K562 (cell line): ENCODE measurements around the gene CAPN10. TPM values are rescaled to one million over a fixed set of nuclear protein-coding genes. Genes with fewer than 3 reads are reported as not detected.

Experiments used
- ATAC-seq: fragments of 200-7000 bp; cut with Tn5 transposase; 3 replicates; pipeline ENCODE4 v1.9.1; 2020; ENCODE audit warnings: moderate library complexity
- BruUV-seq: library from RNA; stranded (reverse); fragments of 400-500 nt; replicated peaks from 2 replicates; lab custom pipeline; 2021; lab: Mats Ljungman, UMichigan
- CTCF ChIA-PET: fragments of 300-600 bp; formaldehyde crosslinking; extraction: SDS; loops from one replicate; lab custom pipeline; 2021; ENCODE audit warnings: low intra/inter-chr PET ratio; lab: Yijun Ruan, JAX
- POLR2A ChIA-PET: fragments of 300-600, 350-650 bp; sonication (Branson Sonifier 250); formaldehyde crosslinking; extraction: SDS; loops from one replicate; lab custom pipeline; 2021; ENCODE audit warnings: antibody characterized with exemption, inconsistent platforms; lab: Yijun Ruan, JAX
- DNase-seq, 4 experiments: peaks; one replicate each; pipeline versions ENCODE4 v3.0.0 to v3.0.0-alpha.2; 2011 to 2018; ENCODE audit warnings: low spot score in 3 of 4, mixed read lengths in 3 of 4; ENCODE audit errors: extremely low read depth in 1 of 4
- FAIRE-seq: peaks from 2 replicates; lab custom pipeline; 2011; peaks lifted over from hg19 to GRCh38; lab: Jason Lieb, UNC
- H2AFZ ChIP-seq: 2 replicates; pipeline ENCODE4 v1.6.0; 2011; ENCODE audit warnings: low read depth, low read length, control low read depth, inconsistent platforms
- H3K27ac ChIP-seq: fragments of 200-600 bp; 3 replicates; pipeline ENCODE4 v1.8.0; 2011; ENCODE audit warnings: low read depth, mild to moderate bottlenecking, control low read depth, inconsistent platforms, low read length, moderate library complexity, mixed read lengths; ENCODE audit errors: extremely low read depth
- H3K27me3 ChIP-seq, 2 experiments: fragments of 300-600 bp in 1 of 2; 2 replicates in 1 of 2; 3 replicates in 1 of 2; pipeline versions ENCODE4 v1.6.0 to v1.8.0; 2011; ENCODE audit warnings: inconsistent platforms in 2 of 2, low read length in 2 of 2, mild to moderate bottlenecking in 1 of 2, mixed read lengths in 1 of 2, moderate library complexity in 1 of 2; ENCODE audit not compliant: control insufficient read depth in 2 of 2, insufficient read depth in 2 of 2
- H3K36me3 ChIP-seq: fragments of 300-600 bp; 3 replicates; pipeline ENCODE4 v1.8.0; 2011; ENCODE audit warnings: mild to moderate bottlenecking, low read length, inconsistent platforms; ENCODE audit not compliant: control insufficient read depth, insufficient read depth
- H3K4me1 ChIP-seq, 2 experiments: fragments of 200-600 bp in 1 of 2; replicated peaks in 1 of 2; 2 replicates in 1 of 2; 3 replicates in 1 of 2; pipeline versions ENCODE4 v1.5.1 to v1.8.0; 2011; ENCODE audit warnings: inconsistent platforms in 2 of 2, low read length in 2 of 2, mild to moderate bottlenecking in 1 of 2, mixed read lengths in 1 of 2, moderate library complexity in 1 of 2; ENCODE audit not compliant: control insufficient read depth in 2 of 2, insufficient read depth in 2 of 2
- H3K4me2 ChIP-seq: 2 replicates; pipeline ENCODE4 v1.6.1; 2011; ENCODE audit warnings: low read length, control low read depth, inconsistent platforms, mixed read lengths; ENCODE audit not compliant: insufficient read depth
- H3K4me3 ChIP-seq: fragments of 200-600 bp; sonication (generic), shearing (Covaris generic); 2 replicates; pipeline ENCODE4 v1.5.1; 2016; ENCODE audit warnings: control low read depth, inconsistent platforms
- H3K79me2 ChIP-seq: fragments of 200-600 bp; 3 replicates; pipeline ENCODE4 v1.8.0; 2011; ENCODE audit warnings: low read length, inconsistent platforms; ENCODE audit not compliant: control insufficient read depth, insufficient read depth
- H3K9ac ChIP-seq, 2 experiments: 2 replicates each; pipeline versions ENCODE4 v1.6.0 to v1.6.1; 2011; ENCODE audit warnings: low read depth in 2 of 2, low read length in 2 of 2, control low read depth in 1 of 2, inconsistent platforms in 1 of 2, mild to moderate bottlenecking in 1 of 2, mixed read lengths in 1 of 2; ENCODE audit not compliant: insufficient read depth in 1 of 2
- H3K9me1 ChIP-seq: one replicate; pipeline ENCODE4 v1.6.0; 2011; ENCODE audit warnings: inconsistent platforms, mild to moderate bottlenecking, low read length, moderate library complexity; ENCODE audit not compliant: control insufficient read depth, insufficient read depth
- H3K9me3 ChIP-seq: replicated peaks from 2 replicates; pipeline ENCODE4 v1.5.1; 2011; ENCODE audit warnings: low read depth, low read length, inconsistent platforms; ENCODE audit not compliant: control insufficient read depth, insufficient read depth
- H4K20me1 ChIP-seq: replicated peaks from 2 replicates; pipeline ENCODE4 v1.6.1; 2011; ENCODE audit warnings: low read length, inconsistent platforms, mixed read lengths; ENCODE audit not compliant: control insufficient read depth, insufficient read depth
- MIER1 ChIP-seq: fragments of 450-650 bp; IDR thresholded peaks from 2 replicates; pipeline ENCODE4 v1.6.1; 2016; ENCODE audit warnings: antibody characterized with exemption, mild to moderate bottlenecking, low read depth
- POLR2G ChIP-seq: fragments of 200-400 bp; formaldehyde crosslinking; IDR thresholded peaks from 2 replicates; pipeline ENCODE4 v1.6.1; 2017; ENCODE audit warnings: low read depth, mild to moderate bottlenecking, antibody characterized with exemption, low read length, moderate library complexity
- TCFL5 ChIP-seq: fragments of 250-450 bp; sonication (Bioruptor Pico); conservative IDR thresholded peaks from 2 replicates; pipeline ENCODE4 v1.6.1; 2021; ENCODE audit warnings: mild to moderate bottlenecking, moderate library complexity, matching md5 sums
- ZBTB33 ChIP-seq: sonication (generic); formaldehyde crosslinking; IDR thresholded peaks from 2 replicates; pipeline ENCODE4 v1.8.1; 2023; ENCODE audit warnings: mild to moderate bottlenecking, missing genetic modification reagents
- WGBS: fragments of 100-300 bp; shearing (Covaris generic); methylation state at CpG from one replicate; pipeline ENCODE4 v1.1.6; 2016; ENCODE audit warnings: low coverage, mixed read lengths; ENCODE audit not compliant: insufficient coverage; ENCODE audit errors: missing lambda C conversion rate; 5-methylcytosine and 5-hydroxymethylcytosine counted together
- in situ Hi-C: fragments of 300-500 bp; cut with MboI; formaldehyde crosslinking; loops from 4 replicates; pipeline ENCODE4 v1.15.0; 2018; ENCODE audit warnings: inconsistent platforms, mixed read lengths
- intact Hi-C: fragments of 100-400 bp; cut with micrococcal nuclease; formaldehyde crosslinking; loops from 2 replicates; pipeline ENCODE4 v1.14.2; 2022
- polyA plus RNA-seq, 8 experiments: library from polyadenylated mRNA; depleted of rRNA in 4 of 8; stranded (reverse) in 5 of 8; unstranded in 3 of 8; fragments of >200 nt; fragmentation: Nextera tagmentation in 2 of 8; fragmentation: Illumina TruSeq in 1 of 8; extraction: Ambion mirVana in 2 of 8; extraction: Trizol in 1 of 8; gene quantifications; 2 replicates each; pipeline versions ENCODE4 v1.2.1 to v1.2.3, GENCODE V29; 2011 to 2014; ENCODE audit warnings: inconsistent platforms in 1 of 8, missing spikeins in 1 of 8
- total RNA-seq, 7 experiments: library from RNA; depleted of rRNA in 6 of 7; stranded (reverse); fragments of >200 nt in 6 of 7; fragmentation: Illumina TruSeq in 2 of 7; extraction: Trizol in 2 of 7; gene quantifications; 2 replicates each; pipeline versions ENCODE4 v1.2.1 to v1.2.3, GENCODE V29; 2011 to 2021; ENCODE audit warnings: low replicate concordance in 1 of 7

Gene CAPN10
- total and polyA plus RNA-seq, 9 of the 15 experiments (the other 6 are each of a cell fraction or from before 2014, with no cell fraction given) = 0.08 to 26.1 (median 8.4) TPM

- Histone ChIP-seq H3K4me2 (no peak overlapping the region), H3K9me1 (no peaks in the 10 kb centered on the region), H3K36me3 (peaks cover 41% of the 10 kb centered on the region), H2AFZ (no peak overlapping the region), H3K27ac (no peak overlapping the region), H3K9ac (no peak overlapping the region), H3K4me1 (peaks cover 9 to 34% of the 10 kb centered on the region in 2 experiments; a peak in 4 of 5 replicates), H3K79me2 (peaks cover 62% of the 10 kb centered on the region), H3K4me3 (no peak overlapping the region), H3K27me3 (no peaks in the 10 kb centered on the region), H3K9me3 (peaks cover 1% of the 10 kb centered on the region; the same call in 1 of the 2 replicates), H4K20me1 (no peaks in the 10 kb centered on the region)
- in situ Hi-C loops = no loop called here
- CTCF ChIA-PET = no interaction called here
- no peak for ATAC-seq
- TF ChIP-seq POLR2G (peak; percentile 37; the same call in 1 of the 2 replicates), TCFL5 (CRISPR knock-in tag) (no peak)
- WGBS = over 99% methylated on average over 12 of the region's 51 CpGs
- no peak for DNase-seq
- BruUV-seq = no TSS peak
- intact Hi-C loops = no loop called here
- no peak for FAIRE-seq
- POLR2A ChIA-PET = interaction anchor here (0.6 kb wide), 2 partner anchors 38 to 49 kb away, joined by 3 read pairs; no protein-coding TSS in a partner anchor
These were observed 29.3 kb upstream of the CAPN10 start for GRCh38 chr2:240557101-240557751.

GRCh38 chr2:240557808-240558207 is 28.7 kb upstream of the CAPN10 start, which contains the start of gene ANKMY1:
Gene ANKMY1, minus strand, starts transcription at chr2:240557988. Its CDS starts 653 bp downstream, at chr2:240557335.
- TF ChIP-seq ZBTB33 (peak; percentile 54; the same call in 1 of the 2 replicates), MIER1 (no peak)
- Histone ChIP-seq H3K36me3 (peaks cover 41% of the 10 kb centered on the region), H3K79me2 (peaks cover 68% of the 10 kb centered on the region), H3K27ac (no peak within 1 kb of the TSS), H2AFZ (no peak within 1 kb of the TSS), H3K4me1 (peaks cover 14 to 34% of the 10 kb centered on the region in 2 experiments; a peak in 4 of 5 replicates), H3K9me3 (0 out of 2 replicates have a peak, but pooled peaks cover 1% of the 10 kb centered on the region), H3K4me2 (peak within 1 kb of the TSS; percentile 90; the same call in 1 of the 2 replicates), H4K20me1 (no peaks in the 10 kb centered on the region), H3K9me1 (no peaks in the 10 kb centered on the region), H3K9ac (peak within 1 kb of the TSS; percentile 69 to 88; a peak in 3 of 4 replicates), H3K4me3 (no peak within 1 kb of the TSS), H3K27me3 (no peaks in the 10 kb centered on the region)
- POLR2A ChIA-PET = no interaction called here
- WGBS = 100% methylated on average over 1 of the region's 47 CpGs
- DNase-seq (no peak), ATAC-seq (no peak), FAIRE-seq (no peak)
- in situ Hi-C loops = no loop called here
- no TSS peak for BruUV-seq
- intact Hi-C loops = no loop called here
- CTCF ChIA-PET = no interaction called here
